GM12873 (cell line): ENCODE data around the gene MAP3K10.

Experiments used
- CTCF ChIP-seq: IDR thresholded peaks from 2 replicates; pipeline ENCODE4 v1.5.1; 2012; ENCODE audit warnings: low read depth, mild to moderate bottlenecking, moderate library complexity, low read length, control low read depth; ENCODE audit not compliant: insufficient read depth; ENCODE audit errors: missing control alignments

The MAP3K10 gene

GRCh38 chr19:40262422-40262821 is 71.2 kb downstream of the MAP3K10 start:
- no peak for TF ChIP-seq CTCF

- no peak for TF ChIP-seq CTCF
These were observed 72.5 kb downstream of the MAP3K10 start for GRCh38 chr19:40263440-40264313.

GRCh38 chr19:40264314-40265054 is 73.3 kb downstream of the MAP3K10 start:
- no peak for TF ChIP-seq CTCF
